Measurements from ENCODE around the gene RASD1. TPM values are rescaled to one million over a fixed set of nuclear protein-coding genes. Genes with fewer than 3 reads are reported as not detected.

RASD1 gene
- polyA plus RNA-seq, 1 of the 3 experiments (the other 2 are of a cell fraction): 0.43 TPM

DNA sequence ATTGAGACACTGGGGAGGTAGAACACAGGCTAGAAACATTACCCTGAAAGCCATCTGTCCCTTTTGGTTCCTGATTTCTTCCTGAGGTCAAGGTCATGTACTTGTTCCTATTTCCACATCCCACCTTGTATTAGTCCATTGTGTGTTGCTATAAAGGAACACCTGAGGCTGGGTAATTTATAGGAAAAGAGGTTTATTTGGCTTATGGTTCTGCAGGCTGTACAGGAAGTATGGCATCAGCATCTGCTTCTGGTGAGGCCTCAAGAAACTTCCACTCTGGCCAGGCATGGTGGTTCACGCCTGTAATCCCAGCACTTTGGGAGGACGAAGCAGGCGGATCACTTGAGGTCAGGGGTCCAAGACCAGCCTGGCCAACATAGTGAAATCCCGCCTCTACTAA, 26.8 kb downstream of the RASD1 start:
- no peak overlapping the region for H2AFZ ChIP-seq (ENCODE audit: low read depth)
- TF ChIP-seq RAD21 (IDR thresholded peaks at IDR 0.05; ENCODE audit: low read length) (no peak), SIN3A (IDR thresholded peaks at IDR 0.05; ENCODE audit: borderline replicate concordance, low read depth, low read length) (no peak), TCF12 (IDR thresholded peaks at IDR 0.05) (no peak), POLR2AphosphoS5 (IDR thresholded peaks at IDR 0.05; ENCODE audit: low read depth, low read length) (no peak), NRF1 (IDR thresholded peaks at IDR 0.05; ENCODE audit: low read depth, low read length) (no peak), FOXM1 (IDR thresholded peaks at IDR 0.05; ENCODE audit: low read depth) (no peak), ELF1 (IDR thresholded peaks at IDR 0.05) (no peak), USF2 (IDR thresholded peaks at IDR 0.05; ENCODE audit: borderline replicate concordance, low read depth, low read length) (no peak), RCOR1 (IDR thresholded peaks at IDR 0.05; ENCODE audit: low read length) (no peak), JUND (IDR thresholded peaks at IDR 0.05) (no peak), GATA2 (CRISPR knock-in tag; IDR thresholded peaks at IDR 0.05) (no peak), USF1 (IDR thresholded peaks at IDR 0.05; ENCODE audit: borderline replicate concordance, low read depth) (no peak), FOXJ3 (CRISPR knock-in tag; IDR thresholded peaks at IDR 0.05) (no peak), SMC3 (IDR thresholded peaks at IDR 0.05; ENCODE audit: low read depth, low read length) (no peak), GABPA (IDR thresholded peaks at IDR 0.05; ENCODE audit: low read depth) (no peak), CHD2 (IDR thresholded peaks at IDR 0.05; ENCODE audit: low read length, partially characterized antibody) (no peak)
- TF ChIP-seq, protein P1, sequence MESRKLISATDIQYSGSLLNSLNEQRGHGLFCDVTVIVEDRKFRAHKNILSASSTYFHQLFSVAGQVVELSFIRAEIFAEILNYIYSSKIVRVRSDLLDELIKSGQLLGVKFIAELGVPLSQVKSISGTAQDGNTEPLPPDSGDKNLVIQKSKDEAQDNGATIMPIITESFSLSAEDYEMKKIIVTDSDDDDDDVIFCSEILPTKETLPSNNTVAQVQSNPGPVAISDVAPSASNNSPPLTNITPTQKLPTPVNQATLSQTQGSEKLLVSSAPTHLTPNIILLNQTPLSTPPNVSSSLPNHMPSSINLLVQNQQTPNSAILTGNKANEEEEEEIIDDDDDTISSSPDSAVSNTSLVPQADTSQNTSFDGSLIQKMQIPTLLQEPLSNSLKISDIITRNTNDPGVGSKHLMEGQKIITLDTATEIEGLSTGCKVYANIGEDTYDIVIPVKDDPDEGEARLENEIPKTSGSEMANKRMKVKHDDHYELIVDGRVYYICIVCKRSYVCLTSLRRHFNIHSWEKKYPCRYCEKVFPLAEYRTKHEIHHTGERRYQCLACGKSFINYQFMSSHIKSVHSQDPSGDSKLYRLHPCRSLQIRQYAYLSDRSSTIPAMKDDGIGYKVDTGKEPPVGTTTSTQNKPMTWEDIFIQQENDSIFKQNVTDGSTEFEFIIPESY (IDR thresholded peaks at IDR 0.05; ENCODE audit: borderline replicate concordance, low read depth): no peak
- TF ChIP-seq, protein P2, sequence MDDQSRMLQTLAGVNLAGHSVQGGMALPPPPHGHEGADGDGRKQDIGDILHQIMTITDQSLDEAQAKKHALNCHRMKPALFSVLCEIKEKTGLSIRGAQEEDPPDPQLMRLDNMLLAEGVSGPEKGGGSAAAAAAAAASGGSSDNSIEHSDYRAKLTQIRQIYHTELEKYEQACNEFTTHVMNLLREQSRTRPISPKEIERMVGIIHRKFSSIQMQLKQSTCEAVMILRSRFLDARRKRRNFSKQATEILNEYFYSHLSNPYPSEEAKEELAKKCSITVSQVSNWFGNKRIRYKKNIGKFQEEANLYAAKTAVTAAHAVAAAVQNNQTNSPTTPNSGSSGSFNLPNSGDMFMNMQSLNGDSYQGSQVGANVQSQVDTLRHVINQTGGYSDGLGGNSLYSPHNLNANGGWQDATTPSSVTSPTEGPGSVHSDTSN (IDR thresholded peaks at IDR 0.05): no peak
- no peak overlapping the region for H3K4me2 ChIP-seq
- ChIA-PET CTCF (interaction anchor here (1.6 kb wide), 1 partner anchor 100 kb away, joined by 6 read pairs; no protein-coding TSS in a partner anchor), POLR2A (no interaction called here)
- peaks cover 23% of the 10 kb centered on the region for H3K27me3 ChIP-seq (ENCODE audit: insufficient read depth)
- no peaks in the 10 kb centered on the region for H4K20me1 ChIP-seq (ENCODE audit: insufficient read depth)
- no peaks in the 10 kb centered on the region for H3K4me1 ChIP-seq (ENCODE audit: control insufficient read depth in 1 of 2, insufficient read depth in 2 of 2, low read depth in 1 of 2, low read length in 1 of 2)
- H3F3A ChIP-seq (replicated peaks; ENCODE audit: insufficient read depth): no peaks in the 10 kb centered on the region
- no peaks in the 10 kb centered on the region for H3K36me3 ChIP-seq (replicated peaks in 1 of 2; ENCODE audit: control insufficient read depth in 1 of 2, insufficient read depth in 2 of 2, low read length in 1 of 2)
- no peaks in the 10 kb centered on the region for H3K79me2 ChIP-seq (ENCODE audit: insufficient read depth)
- no peak overlapping the region for H3K27ac ChIP-seq (ENCODE audit: low read depth in 2 of 2, low read length in 1 of 2)
- no peak overlapping the region for H3K9ac ChIP-seq
- no peak for DNase-seq
- no peaks in the 10 kb centered on the region for H3K9me3 ChIP-seq
- no peak overlapping the region for H3K4me3 ChIP-seq (ENCODE audit: low read depth in 2 of 2, low read length in 1 of 2)
- H3K9me2 ChIP-seq: no peaks in the 10 kb centered on the region
- 37% methylated on average over 2 of the region's 4 CpGs for WGBS (ENCODE audit: low lambda C conversion rate)

Data from SK-N-SH (cell line).